Jurkat, Clone E6-1 (cell line): ENCODE results near the gene SLC35B2.

Source experiments
- DNase-seq: peaks from one replicate; pipeline ENCODE4 v3.0.0-alpha.2; 2011; ENCODE audit warnings: low read depth, low spot score
- H3K4me3 ChIP-seq: 2 replicates; pipeline ENCODE4 v1.5.1; 2011; ENCODE audit warnings: mild to moderate bottlenecking, low read length, control low read depth, moderate library complexity

The SLC35B2 gene

DNA sequence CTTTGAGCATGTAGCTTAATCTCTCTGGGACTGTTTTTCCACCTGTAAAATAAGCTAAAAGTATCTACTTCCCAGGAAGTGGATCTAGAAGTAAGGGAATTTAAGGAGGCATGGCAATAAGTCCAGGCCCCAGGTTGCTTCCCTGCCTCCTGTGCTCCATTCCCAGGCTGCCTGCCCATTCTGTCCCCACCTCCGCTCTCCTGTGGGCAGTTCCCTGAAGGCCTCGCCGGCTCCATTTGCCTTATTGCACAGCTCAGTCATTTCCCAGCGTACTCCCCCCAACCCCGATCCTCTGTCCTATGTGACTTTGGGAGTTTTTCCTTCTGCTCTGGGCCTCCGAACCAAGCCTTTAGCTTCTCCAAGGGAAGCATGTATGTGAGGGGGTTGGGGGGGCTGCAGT, 29.3 kb downstream of the SLC35B2 start:
- no peak for DNase-seq
- H3K4me3 ChIP-seq, result no peak overlapping the region

DNA sequence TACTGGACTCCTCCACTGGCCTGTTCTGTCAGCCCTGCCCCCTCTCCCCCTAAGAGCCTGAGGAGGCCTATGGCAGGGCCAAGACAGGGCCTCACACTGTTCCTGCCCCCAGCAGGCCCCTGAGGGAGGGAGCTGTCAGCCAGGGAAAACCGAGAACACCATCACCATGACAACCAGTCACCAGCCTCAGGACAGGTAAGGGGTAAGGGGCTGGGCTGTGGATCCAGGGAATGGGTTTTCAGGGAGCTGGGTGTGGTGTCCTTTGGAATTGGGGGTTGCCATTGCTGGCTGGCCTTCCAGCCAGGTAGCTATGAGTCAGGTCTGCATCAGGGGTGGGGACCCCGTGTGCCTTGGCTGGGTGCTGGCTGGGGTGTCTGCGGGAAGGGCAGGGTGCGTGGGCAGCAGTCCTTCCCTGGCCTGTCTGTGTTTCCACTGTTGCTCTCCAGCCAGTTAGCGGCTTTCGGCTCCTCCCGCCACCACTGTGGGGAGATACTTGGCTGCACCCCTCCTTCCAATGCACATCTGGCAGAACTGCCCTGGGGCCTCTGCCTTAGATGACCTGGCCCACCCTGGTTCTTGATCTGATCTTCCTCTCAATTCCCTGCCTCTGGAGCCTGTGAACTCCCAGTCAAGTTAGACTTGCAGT, 30.1 kb downstream of the SLC35B2 start:
- no peak for DNase-seq
- no peak overlapping the region for H3K4me3 ChIP-seq

DNA sequence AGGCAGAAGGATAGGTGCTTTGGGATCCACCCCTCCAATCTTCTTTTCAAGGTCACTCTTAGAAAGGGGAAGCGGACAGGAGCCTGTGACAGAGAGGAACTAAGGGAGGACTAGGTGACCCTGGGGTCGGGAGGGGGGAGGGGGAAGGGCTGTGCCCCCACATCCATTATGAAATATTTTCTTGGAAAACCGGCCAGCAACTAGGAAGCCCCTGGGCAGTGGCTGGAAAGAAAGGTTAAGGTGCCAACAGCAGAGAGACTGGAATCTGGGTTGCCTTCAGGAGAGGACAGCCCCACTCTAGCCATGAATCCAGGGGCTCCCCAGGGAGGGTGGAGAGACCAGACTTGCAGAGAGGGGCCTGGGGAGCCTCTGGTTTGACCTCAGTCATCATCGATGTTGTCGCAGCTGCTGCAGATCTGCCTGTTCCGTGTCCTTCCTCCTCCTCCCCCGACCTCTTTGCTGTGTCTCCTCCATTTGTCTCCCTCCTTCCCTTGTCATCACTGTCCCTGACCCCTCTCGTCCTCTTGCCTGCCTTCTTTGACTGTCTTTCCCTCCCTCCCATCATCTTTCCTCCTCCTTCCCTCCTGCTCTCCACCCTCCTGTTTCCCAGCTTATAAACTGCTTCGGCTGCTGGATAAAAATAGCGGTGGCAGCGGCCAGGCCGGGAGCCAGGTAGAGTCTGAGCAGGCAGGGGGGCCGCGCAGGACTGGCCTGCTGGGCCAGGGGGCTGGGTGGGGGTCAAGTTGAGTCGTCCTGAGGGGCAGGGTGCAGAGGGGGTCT, 30.8 kb downstream of the SLC35B2 start:
- no peak for DNase-seq
- no peak overlapping the region for H3K4me3 ChIP-seq

DNA sequence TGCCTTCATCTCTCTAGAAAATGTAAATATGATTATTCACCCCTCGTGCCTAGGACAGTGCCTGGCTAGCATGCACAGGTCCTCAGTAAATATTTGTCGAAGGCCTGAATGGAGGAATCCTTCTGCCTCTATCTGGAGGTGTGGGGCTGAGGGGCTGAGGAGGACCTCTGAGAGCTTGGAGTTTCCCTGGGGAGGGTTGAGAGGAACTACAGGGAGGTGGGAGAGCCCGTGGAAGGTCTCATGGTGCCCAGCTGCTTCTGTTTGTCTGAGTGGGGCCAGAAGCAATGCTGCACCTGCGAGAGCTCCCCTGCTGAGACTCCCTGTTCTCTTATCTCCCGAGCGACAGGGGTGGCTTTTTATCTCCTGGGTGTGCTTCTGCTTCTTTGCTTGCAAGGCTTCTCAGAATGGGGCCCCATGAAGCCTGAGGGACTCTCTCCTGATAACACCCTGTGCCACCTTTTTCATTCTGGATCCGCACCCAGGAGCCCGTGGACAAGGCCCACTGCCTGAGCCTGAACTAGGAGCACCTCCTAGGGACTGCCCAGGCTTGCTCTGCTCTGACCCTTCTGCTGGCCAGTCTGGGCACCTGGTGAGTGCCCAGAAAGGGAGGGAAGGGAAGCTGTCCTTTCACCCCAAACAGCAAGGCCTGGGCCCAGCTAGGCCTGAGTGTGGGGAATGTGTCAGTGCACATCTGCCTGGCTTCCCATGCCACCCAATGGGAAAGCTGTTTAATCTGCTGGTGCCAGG, 31.6 kb downstream of the SLC35B2 start:
- no peak for DNase-seq
- H3K4me3 ChIP-seq, result no peak overlapping the region

DNA sequence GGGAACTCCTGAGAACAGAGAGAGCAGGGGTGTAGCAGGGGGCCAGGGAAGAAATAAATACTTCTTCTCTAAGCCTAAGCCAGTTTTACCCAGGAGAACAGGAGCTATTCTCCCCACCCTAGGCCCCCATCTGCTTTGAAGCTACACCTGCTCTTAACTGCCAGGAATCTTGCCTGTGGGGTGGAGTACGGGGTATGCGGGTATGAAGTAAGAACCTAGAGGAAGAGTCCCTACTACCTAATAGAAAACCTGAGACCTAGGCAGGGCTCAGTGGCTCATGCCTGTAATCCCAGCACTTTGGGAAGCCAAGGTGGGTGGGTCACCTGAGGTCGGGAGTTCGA, 32.4 kb downstream of the SLC35B2 start:
- H3K4me3 ChIP-seq, result peak overlapping the region; percentile 58
- no peak for DNase-seq

DNA sequence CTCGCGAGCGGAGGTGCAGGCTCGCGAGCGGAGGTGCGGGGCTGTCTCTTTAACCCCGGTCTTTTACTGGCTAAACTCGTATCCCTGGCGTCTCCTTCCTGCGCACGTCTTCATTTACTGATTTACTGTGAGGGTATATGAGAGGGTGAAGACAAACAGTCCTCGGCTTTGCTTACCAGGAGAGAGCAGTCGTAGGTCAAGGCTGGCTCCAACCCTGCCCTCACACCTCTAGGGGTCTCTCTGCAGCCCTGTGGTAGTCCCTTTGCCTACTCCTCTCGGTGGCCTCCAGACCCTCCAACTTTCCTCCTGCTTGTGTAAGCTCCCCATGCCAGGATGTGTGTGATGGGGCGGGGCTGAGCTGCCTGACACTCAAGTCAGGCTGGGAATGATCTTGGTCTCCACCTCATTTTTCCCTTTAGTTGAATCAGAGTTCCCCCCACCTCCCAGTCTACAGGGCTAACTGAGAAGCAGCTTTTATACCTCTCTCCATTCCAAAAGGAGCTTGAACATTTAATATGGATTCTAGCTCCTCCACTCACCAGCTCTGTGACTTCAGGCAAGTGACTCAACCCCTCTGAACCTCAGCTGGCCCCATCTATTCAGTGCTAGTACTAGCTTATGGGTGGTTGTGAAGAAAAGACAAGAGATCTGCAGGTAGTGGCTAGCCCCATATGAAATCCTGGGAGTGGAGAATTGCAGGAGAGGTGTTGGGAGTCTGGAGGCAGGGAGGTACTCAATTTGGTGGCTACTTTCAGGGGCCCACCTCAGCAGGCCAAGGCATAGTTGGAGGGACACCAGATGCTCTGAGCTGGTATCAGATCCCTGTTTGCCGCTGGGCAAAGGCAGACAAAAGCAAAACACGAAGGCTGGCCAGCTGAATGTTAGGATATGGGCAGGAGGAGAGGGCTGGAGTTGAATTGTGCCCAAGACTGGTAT, 33.0 kb downstream of the SLC35B2 start:
- H3K4me3 ChIP-seq, result peak overlapping the region; percentile 58
- no peak for DNase-seq

DNA sequence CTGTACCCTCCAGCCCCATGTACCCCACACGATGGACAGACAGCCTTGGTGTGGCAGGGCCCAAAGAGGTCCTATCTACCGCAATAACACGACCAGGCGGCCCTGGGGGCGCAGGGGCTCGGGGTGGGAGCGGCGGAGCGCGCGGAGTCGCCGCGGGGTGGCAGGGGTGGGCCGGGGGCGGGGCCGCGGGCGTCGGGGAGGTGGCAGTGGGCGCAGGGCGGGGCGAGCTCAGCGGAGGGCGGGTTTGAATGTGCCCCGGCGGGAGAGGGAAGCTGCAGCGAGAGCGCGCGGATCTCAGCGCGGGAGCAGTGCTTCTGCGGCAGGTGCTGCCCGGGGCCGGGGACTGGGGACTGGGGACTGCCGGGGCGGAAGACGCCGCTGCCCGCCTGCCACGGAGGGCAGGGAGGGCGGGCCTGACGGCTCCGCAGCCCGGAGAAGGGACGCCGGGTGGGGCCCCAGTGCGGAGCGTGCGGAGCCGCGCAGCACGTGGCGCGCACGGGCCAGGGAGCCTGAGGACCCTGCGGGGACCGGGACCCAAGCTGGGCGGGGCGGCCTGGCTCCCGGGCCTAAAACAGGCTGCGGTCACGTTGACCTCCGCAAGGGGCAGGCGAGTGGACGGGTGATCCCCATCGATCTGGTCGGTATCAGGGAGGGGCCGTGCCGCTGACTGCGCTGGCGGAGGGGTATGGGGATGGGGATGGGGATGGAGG, 33.9 kb downstream of the SLC35B2 start, which contains the start of gene SLC29A1:
Gene SLC29A1, plus strand, starts transcription at position 277 of the 710 bp plus-strand sequence. CDS start 3,719 bp downstream, outside the sequence.
- H3K4me3 ChIP-seq, result peak within 1 kb of the TSS; percentile 58
- peak; percentile 73 for DNase-seq

DNA sequence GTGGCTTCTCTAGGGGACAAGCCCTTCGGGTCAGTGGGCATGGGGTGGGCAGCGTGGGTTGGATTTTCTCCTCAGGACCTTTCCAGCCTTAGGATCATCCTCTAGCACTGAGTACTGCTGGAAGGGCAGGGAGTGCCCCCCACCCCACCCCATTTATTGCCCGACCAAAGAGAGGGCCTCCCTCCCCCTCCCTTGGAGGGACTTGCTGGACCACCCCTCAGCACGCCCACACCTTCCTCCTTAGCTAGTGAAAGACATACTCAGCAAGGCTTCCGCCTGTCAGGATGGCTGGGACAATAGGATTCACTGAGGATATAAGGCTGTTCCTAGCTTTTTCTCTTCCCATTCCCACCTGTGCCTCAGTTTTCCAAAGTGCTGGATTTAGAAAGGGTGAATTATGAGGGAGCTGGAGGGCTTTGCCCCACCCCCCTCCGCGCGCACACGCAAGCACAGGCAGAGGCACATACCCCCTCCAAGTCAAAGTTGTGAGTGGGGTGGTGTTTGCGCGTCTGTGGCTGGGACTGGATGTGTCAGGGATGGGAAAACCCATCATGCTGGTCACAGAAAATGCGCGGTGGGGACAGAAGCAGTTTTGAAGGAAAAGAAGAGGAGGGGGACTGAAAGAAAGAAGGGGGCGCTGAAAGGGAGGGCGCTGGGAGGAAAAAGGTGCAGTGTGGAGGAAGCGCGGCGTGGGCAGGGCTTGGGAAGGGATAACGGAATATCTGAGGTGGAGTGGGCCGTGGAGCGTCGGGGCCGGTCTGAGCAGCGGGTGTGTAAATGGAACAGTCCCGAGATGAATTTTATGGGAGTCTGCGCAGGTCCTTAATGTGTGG, 34.6 kb downstream of the SLC35B2 start:
- no peak for DNase-seq

DNA sequence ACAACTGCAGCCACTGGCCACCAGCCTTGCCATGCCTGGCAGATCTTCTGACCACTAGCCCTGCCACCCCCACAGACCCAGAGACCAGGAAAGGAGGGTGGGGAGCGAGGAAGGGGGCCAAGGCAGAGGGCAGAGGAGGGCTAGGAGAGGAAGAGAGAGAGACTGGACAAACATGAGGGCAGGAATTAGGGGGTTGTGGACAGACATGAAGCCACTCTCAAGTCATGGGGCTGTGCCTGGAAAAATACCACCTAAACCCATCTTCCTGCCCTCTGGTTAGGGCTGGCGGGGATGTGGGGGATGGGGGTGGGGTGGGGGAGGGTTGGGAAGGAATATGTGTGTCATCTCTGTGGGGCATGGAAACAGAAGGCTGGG, 35.4 kb downstream of the SLC35B2 start:
- H3K4me3 ChIP-seq, result no peak overlapping the region
- no peak for DNase-seq

More for the DNA sequence above, 34.6 kb downstream of the SLC35B2 start:
- peak overlapping the region; percentile 58 for H3K4me3 ChIP-seq

DNA sequence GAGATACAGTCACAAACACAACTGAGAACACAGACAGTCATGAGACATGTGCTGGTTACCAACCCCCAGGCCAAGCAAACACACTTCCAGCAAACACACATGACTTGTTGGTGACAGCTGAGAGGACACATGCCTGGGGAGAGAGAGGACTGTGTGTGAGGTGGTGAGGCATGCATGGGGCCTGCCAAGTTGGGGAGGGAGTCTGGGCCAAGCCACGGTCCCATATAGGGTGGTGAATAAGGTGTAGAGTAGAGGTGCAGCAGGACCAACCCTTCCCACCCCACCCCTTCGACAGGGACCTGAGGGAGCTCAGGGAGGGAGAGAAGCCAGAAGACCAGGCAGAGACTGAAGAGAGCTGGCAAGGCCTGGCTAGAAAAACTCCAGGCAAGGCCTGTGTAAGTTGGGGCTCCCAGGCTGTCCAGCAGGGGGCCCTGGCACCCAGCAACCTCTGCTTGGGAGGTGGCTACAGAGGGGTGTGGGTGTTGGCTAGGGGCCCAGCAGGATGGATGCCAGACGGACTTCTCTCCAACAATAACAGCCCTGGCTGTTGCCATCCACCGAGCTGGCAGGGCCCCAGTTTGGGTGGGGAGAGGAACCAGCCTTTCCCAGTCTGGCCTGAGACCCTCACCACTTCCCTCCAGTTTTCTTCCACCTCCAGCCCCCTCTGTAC, 35.9 kb downstream of the SLC35B2 start:
- no peak overlapping the region for H3K4me3 ChIP-seq

DNA sequence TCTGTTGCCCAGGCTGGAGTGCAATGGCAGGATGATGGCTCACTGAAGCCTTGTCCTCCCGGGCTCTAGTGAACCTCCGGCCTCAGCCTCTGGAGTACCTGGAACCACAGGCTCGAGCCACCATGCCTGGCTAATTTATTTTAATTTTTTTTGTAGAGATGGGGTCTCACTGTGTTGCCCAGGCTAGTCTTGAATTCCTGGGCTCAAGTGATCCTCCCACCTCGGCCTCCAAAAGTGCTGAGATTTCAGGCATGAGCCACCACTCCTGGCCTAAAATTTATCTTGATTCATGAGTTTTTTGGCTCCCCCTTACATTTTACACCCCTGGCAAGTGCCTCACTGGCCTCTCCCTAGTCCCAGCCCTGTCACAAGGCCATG, 36.4 kb downstream of the SLC35B2 start:
- no peak for DNase-seq

More for the DNA sequence above, 35.9 kb downstream of the SLC35B2 start:
- DNase-seq, result peak; percentile 73

DNA sequence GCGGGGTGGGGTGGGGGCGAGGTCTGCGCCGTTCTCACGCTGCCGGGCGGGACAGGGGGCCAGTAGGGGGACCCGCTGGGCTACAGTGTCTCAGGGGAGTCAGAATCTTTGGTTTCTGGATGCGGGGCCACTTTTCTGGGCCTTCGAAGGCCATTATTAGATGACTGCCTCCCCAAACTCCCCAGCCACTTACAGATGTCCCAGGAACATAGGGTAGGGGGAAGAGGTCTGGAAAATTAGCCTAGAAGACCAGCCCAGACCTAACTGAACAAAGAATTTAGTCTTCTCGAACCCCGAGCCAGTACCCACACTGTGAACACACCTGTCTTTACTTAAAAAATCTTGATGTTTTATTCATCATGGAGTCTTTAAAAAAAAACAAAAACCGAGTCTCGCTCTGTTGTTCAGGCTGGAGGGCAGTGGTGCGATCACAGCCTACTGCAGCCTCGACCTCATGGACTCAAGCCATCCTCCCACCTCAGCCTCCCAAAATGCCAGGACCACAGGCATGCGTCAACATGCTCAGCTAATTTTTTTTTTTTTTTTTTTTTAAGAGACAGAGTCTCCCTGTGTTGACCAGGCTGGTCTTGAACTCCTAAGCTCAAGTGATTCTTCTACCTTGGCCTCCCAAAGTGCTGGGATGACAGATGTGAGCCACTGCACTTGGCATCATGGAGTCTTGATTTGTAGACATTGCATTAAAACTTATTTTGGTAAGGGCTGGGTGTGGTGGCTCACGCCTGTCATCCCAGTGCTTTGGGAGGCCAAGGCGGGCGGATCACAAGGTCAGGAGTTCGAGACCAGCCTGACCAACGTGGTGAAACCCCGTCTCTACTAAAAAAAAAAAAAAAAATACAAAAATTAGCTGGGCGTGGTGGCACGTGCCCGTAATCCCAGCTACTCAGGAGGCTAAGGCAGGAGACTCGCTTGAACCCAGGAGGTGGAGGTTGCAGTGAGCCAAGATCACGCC, 37.2 kb downstream of the SLC35B2 start:
- no peak overlapping the region; the same call in 1 of the 2 replicates for H3K4me3 ChIP-seq
- DNase-seq, result no peak

More for the DNA sequence above, 36.4 kb downstream of the SLC35B2 start:
- no peak overlapping the region for H3K4me3 ChIP-seq

DNA sequence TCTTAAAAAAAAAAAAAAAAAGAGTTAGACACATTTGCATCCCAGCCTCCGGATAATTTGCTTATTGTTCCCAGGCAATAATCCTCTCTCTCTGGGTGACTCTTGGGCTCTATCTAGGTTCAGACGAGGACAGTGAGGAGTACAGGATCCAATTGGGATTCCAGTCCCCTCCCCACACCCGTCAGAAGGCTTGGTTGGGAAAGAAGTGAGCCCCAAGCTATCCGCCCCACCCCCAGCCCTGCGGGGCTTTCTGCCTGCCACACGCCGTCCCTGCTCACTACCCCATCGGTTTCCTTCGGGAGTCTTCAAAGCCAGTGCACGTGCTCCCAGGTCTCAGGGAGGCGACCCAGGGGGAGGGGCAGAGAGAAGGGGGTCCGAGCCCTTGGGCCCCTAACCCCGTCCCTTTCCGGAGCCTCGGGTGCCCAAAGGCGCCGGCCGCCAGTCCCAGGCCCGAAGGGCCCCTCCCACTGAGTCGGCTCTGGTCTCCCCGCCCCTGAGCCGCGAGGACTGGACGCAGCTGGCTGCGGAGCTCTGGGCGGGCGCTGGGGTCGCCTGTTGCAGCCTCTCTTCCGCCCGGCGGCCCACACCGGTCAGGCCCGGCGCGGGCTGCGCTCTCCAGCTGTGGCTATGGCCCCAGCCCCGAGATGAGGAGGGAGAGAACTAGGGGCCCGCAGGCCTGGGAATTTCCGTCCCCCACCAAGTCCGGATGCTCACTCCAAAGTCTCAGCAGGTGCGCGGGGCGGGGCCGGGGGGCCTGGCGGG, 38.1 kb downstream of the SLC35B2 start:
- no peak for DNase-seq
- H3K4me3 ChIP-seq, result peak overlapping the region; percentile 37

DNA sequence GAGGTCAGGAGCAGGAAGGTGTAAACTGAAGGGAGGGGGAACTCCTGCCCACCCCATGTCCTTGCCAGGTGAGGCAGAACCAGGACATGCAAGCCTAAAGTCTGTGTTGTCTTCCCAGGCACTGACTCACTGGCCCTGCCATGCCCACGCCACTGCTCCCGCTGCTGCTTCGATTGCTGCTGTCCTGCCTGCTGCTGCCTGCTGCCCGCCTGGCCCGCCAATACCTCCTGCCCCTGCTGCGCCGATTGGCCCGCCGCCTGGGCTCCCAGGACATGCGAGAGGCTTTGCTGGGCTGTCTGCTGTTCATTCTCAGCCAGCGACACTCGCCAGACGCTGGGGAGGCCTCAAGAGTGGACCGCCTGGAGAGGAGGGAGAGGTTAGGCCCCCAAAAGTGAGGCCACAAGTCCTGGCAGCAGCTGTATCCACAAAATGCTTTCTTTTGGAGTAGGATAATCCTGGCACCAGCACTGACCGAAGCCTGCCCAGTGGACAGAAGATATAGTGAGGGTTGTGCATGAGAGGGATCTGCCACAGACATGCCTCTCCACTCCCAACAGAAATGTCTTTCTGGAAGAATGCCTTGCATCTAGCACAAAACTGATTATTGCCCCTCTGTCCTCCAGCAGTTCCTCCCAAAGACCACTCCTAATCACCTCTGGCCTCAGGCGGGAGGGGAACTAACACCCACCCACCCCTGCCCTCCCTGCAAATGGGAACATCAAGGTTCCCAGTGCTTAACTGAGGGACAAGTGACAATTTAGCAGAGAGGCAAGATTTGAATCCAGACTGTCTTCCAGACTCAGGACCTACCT, 39.8 kb downstream of the SLC35B2 start:
- H3K4me3 ChIP-seq, result no peak overlapping the region
- DNase-seq, result no peak
